HFFc6 (cell line): Measurements from ENCODE around the gene MADD. TPM values are rescaled to one million over a fixed set of nuclear protein-coding genes. Genes with fewer than 3 reads are reported as not detected.
A peak's percentile ranks its signal among the peaks of the same experiment; 100 is the strongest.

ENCODE experiments used
- DNase-seq: peaks from one replicate; pipeline ENCODE4 v3.0.0-alpha.2; 2018
- H3K27ac Mint-ChIP-seq: 2 replicates; pipeline ENCODE4 v1.8.0; 2020; ENCODE audit warnings: mild to moderate bottlenecking, mixed read lengths
- H3K27me3 Mint-ChIP-seq: 2 replicates; pipeline ENCODE4 v1.8.0; 2021; ENCODE audit warnings: mild to moderate bottlenecking, moderate library complexity, mixed read lengths; ENCODE audit not compliant: insufficient read depth
- H3K36me3 Mint-ChIP-seq: 2 replicates; pipeline ENCODE4 v1.8.0; 2021; ENCODE audit warnings: low read depth, mixed read lengths
- H3K4me1 Mint-ChIP-seq: 2 replicates; pipeline ENCODE4 v1.8.0; 2020; ENCODE audit warnings: low read depth, mixed read lengths
- H3K4me3 Mint-ChIP-seq: 2 replicates; pipeline ENCODE4 v1.8.0; 2020; ENCODE audit warnings: mild to moderate bottlenecking, moderate library complexity, mixed read lengths
- H3K9me3 Mint-ChIP-seq: 2 replicates; pipeline ENCODE4 v1.8.0; 2020; ENCODE audit warnings: mild to moderate bottlenecking, mixed read lengths
- total RNA-seq, 6 experiments: library from RNA; stranded (reverse); fragmentation: NEBNext Ultra II Directional; extraction: Animal tissue kit (Norgen Biotek cat#: 25700); gene quantifications; 2 replicates in 1 of 6; 3 replicates in 5 of 6; pipeline ENCODE4 v1.2.3, GENCODE V29; 2021
- TF ChIP-seq, protein P1 (sequence below): fragments of 200-600 bp; sonication (generic); IDR thresholded peaks from 2 replicates; pipeline ENCODE4 v1.5.0; 2021; ENCODE audit warnings: antibody characterized with exemption, mild to moderate bottlenecking

The MADD gene
- total RNA-seq, 6 experiments from 2014 or later = 22.4 to 30.5 (median 25.2) TPM

DNA sequence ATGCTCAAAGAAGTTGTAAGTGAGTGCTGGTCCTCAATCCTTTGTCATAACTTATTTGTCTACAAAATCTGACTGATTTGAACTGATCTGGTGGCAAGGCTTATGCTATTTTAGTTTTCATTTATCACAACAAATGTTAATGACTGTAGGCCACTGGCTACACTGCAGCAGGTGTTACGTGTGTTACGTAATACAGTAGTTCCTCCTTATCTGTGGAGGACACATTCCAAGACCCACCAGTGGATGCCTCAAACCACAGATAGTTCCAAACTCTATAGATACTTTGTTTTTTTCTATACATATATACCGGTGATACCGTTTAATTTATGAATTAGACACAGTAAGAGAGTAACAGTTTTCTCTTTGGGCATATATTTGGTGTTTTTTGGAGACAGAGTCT lies 7.0 kb downstream of the MADD start:
- Mint-ChIP-seq H3K27ac (no peak overlapping the region), H3K4me1 (peaks cover 21% of the 10 kb centered on the region), H3K36me3 (peaks cover 18% of the 10 kb centered on the region), H3K4me3 (no peak overlapping the region), H3K27me3 (no peaks in the 10 kb centered on the region; the same call in 1 of the 2 replicates), H3K9me3 (no peaks in the 10 kb centered on the region)
- TF ChIP-seq, protein P1, sequence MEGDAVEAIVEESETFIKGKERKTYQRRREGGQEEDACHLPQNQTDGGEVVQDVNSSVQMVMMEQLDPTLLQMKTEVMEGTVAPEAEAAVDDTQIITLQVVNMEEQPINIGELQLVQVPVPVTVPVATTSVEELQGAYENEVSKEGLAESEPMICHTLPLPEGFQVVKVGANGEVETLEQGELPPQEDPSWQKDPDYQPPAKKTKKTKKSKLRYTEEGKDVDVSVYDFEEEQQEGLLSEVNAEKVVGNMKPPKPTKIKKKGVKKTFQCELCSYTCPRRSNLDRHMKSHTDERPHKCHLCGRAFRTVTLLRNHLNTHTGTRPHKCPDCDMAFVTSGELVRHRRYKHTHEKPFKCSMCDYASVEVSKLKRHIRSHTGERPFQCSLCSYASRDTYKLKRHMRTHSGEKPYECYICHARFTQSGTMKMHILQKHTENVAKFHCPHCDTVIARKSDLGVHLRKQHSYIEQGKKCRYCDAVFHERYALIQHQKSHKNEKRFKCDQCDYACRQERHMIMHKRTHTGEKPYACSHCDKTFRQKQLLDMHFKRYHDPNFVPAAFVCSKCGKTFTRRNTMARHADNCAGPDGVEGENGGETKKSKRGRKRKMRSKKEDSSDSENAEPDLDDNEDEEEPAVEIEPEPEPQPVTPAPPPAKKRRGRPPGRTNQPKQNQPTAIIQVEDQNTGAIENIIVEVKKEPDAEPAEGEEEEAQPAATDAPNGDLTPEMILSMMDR = no peak
- no peak for DNase-seq

DNA sequence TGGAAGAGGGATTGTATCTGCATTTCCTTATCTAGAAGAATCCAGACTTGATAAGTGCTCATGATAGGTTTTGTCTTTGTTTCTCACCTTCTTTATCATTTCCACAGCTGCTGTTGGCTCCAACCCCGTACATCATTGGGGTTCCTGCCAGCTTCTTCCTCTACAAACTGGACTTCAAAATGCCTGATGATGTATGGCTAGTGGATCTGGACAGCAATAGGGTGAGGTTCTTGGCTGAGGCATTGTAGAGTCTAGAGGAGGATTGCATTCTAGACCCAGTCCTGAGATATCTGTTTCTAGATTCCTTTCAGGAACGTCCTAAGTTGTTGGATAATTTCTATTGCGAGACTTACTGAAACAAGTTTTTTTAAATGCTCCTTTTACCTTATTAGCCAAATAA lies 8.1 kb downstream of the MADD start:
- TF ChIP-seq, protein P1 = no peak
- DNase-seq = no peak
- H3K36me3 Mint-ChIP-seq = peaks cover 25% of the 10 kb centered on the region
- no peaks in the 10 kb centered on the region; the same call in 1 of the 2 replicates for H3K27me3 Mint-ChIP-seq
- no peak overlapping the region for H3K4me3 Mint-ChIP-seq
- H3K27ac Mint-ChIP-seq = peak overlapping the region; percentile 38; the same call in 1 of the 2 replicates
- no peaks in the 10 kb centered on the region for H3K9me3 Mint-ChIP-seq
- H3K4me1 Mint-ChIP-seq = peaks cover 10% of the 10 kb centered on the region

DNA sequence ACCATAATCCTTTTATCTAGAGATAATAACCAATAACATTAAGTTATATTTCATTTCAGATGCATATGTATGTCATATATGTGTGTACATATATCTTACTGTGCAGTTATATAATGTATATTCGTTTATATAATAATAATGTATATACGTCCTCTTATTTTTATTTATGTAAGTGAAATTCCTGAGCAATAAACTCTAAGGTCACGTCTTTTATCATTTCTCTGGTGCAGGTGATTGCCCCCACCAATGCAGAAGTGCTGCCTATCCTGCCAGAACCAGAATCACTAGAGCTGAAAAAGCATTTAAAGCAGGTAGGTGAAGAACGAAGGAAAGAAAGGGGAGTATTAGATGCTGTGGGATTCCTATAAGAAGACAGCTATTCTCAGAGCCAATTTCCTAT lies 8.8 kb downstream of the MADD start:
- H3K4me3 Mint-ChIP-seq = no peak overlapping the region
- H3K27me3 Mint-ChIP-seq = no peaks in the 10 kb centered on the region; the same call in 1 of the 2 replicates
- H3K27ac Mint-ChIP-seq = no peak overlapping the region
- no peak for DNase-seq
- H3K9me3 Mint-ChIP-seq = no peaks in the 10 kb centered on the region
- H3K4me1 Mint-ChIP-seq = peaks cover 9% of the 10 kb centered on the region
- TF ChIP-seq, protein P1 = no peak
- peaks cover 25% of the 10 kb centered on the region for H3K36me3 Mint-ChIP-seq

DNA sequence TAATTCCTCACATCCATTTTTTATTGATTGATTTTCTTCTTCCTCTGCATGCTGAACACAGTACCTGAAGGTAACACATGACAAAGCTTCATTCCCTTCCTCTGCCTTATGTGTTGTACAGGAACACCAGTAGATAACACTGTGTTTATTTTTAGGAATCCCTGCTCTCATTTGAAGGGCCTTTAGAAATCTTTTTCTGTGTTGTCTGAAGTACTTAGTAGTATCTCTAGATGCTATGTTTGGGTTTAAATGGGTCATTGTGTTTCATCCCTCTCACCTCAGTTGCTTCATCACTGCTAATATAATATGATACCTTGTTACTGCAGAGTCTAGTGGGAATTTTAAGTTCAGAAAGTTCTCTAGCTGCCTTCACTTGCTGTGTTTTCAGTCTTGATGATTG lies 10.2 kb downstream of the MADD start:
- Mint-ChIP-seq H3K4me1 (peaks cover 9% of the 10 kb centered on the region), H3K27ac (no peak overlapping the region), H3K4me3 (no peak overlapping the region), H3K36me3 (peaks cover 31% of the 10 kb centered on the region), H3K27me3 (no peaks in the 10 kb centered on the region), H3K9me3 (no peaks in the 10 kb centered on the region)
- no peak for DNase-seq
- TF ChIP-seq, protein P1 = no peak

DNA sequence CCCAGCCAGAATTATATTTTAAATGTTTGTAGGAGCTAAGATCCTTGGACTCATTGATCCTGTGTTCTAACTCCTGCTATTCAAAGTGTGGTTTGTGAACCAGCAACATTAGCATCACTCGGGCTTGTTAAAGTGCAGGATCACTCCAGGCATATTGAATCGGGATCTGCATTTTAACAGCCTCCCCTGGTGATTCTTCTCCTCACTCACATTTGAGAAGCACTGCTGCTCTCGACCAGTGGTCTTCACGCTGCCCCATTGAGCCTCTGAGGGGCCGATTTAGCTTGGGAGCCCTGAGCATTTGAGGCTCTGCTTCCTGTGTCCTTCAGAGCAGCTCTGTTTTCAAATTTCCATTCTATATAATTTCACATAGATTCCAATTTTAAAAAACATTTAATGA lies 10.9 kb downstream of the MADD start:
- H3K4me3 Mint-ChIP-seq = no peak overlapping the region
- no peak for DNase-seq
- H3K4me1 Mint-ChIP-seq = peaks cover 9% of the 10 kb centered on the region
- H3K36me3 Mint-ChIP-seq = peaks cover 35% of the 10 kb centered on the region
- no peaks in the 10 kb centered on the region for H3K27me3 Mint-ChIP-seq
- TF ChIP-seq, protein P1 = no peak
- H3K9me3 Mint-ChIP-seq = no peaks in the 10 kb centered on the region
- no peak overlapping the region for H3K27ac Mint-ChIP-seq

DNA sequence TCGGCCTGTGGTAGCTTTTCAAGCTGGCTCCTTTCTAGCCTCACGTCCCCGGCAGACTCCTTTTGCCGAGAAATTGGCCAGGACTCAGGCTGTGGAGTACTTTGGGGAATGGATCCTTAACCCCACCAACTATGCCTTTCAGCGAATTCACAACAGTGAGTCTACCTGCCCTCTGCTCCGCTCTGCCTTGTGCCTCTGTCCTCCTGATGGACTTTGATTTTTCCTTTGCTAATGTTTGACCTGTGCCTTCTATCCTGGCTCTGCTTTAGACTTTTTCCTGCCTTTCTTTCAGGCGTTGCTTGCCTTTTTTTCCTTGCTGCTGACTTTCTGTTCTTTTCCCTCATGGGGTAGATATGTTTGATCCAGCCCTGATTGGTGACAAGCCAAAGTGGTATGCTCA lies 12.5 kb downstream of the MADD start:
- TF ChIP-seq, protein P1 = no peak
- no peak overlapping the region for H3K4me3 Mint-ChIP-seq
- H3K27me3 Mint-ChIP-seq = no peaks in the 10 kb centered on the region
- H3K9me3 Mint-ChIP-seq = no peaks in the 10 kb centered on the region
- no peak for DNase-seq
- peaks cover 25% of the 10 kb centered on the region for H3K36me3 Mint-ChIP-seq
- H3K4me1 Mint-ChIP-seq = peaks cover 7% of the 10 kb centered on the region
- no peak overlapping the region; the same call in 1 of the 2 replicates for H3K27ac Mint-ChIP-seq
